Inflammatory macrophage (primary cell): ENCODE data around the gene SEMA6B.
"Not testable (repeated sequence)": the region's sequence is repeated elsewhere in the genome, so short reads cannot be mapped to it uniquely, and the experiment has no call there.

Experiments
- DNase-seq, 2 donors: peaks; one replicate each; pipeline ENCODE4 v3.0.0-alpha.2; 2020 to 2022
- total RNA-seq, 18 experiments: gene quantifications; one replicate each; lab custom pipeline; 2026; ENCODE audit warnings: mixed read lengths in 6 of 18, inconsistent platforms in 2 of 18; lab: John Stamatoyannopoulos, UW

The SEMA6B gene
- 0.93 to 162 (median 14.3) reads per million in 18 experiments for total RNA-seq

DNA sequence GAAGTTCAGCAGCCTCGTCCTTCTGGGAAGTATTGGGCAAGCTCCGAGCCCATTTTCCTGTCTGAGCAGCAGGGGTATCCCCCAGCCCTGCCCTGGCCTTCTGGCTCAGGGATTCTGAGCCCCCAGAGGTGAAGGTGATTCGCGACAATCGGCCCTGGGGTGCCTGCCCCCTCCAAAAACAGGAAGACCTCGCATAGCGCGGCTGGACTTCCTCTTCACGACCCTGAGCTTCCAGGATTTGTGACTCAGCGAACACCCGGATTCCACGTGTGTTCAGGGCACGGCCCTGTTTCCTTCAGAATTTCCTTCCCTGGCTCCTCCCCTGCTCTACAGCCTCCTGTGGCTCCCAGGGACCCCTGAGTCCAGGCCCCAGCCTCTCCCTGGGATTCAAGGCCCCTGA lies at the start of gene SEMA6B:
SEMA6B (minus strand) TSS at position 116 of the 400 bp plus-strand sequence. CDS start 1,227 bp downstream, outside the sequence.
- DNase-seq: peak; percentile 79 to 93

GRCh38 chr19:4606921-4607678 lies 47.6 kb upstream of the SEMA6B start:
- DNase-seq: no peak

- no peak for DNase-seq
These were observed 46.7 kb upstream of the SEMA6B start for GRCh38 chr19:4606181-4606580.

DNA sequence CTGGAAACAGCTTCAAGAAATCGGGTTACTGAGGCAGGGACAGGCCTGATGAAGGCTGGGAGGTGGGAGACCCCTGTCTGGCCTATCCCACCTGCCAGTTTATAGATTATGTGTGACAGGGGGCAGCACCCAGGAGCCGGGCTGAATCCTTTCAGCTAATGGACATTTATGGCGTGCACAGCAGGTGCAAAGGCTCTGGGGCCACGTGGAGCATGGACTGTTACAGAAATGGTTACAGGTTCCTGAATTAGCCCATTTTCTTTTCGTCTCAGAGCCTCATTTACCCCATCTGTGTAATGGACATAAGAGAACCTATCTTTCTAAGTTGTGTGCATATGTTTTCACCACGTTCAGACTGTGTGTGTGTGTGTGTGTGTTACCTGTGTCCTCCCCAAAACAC lies 45.4 kb upstream of the SEMA6B start:
- DNase-seq: no peak

- DNase-seq: no peak
These were observed 43.4 kb upstream of the SEMA6B start for GRCh38 chr19:4602915-4603314.

DNA sequence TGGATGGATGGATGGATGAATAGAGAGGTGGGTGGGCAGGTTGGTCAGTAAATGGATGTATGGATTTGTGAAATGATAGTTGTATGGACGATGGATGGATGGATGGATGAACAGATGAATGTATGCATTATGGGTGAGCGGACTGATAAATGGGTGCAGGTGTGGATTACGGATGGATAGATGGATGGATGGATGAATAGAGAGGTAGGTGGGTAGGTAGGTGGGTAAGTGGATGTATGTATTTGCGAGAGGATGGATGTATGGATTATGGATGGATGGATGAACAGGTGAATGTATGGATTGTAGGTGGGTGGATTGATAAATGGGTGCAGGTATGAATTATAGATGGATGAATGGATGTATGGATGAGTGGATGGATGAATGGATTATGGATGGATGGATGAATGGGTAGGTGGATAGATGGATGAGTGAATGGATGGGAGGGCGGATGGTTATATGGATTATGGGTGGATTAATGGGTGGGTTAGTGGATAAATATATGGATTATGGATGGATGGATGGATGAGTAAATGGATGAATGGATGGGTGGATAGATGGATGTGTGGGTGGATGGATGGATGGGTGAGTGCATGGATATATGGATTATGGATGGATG lies 42.8 kb upstream of the SEMA6B start:
- DNase-seq: no peak

GRCh38 chr19:4600893-4601292 lies 41.4 kb upstream of the SEMA6B start:
- no peak for DNase-seq

GRCh38 chr19:4600082-4600481 lies 40.6 kb upstream of the SEMA6B start:
- DNase-seq: no peak

- DNase-seq: no peak
These were observed 39.2 kb upstream of the SEMA6B start for GRCh38 chr19:4598712-4599111.

DNA sequence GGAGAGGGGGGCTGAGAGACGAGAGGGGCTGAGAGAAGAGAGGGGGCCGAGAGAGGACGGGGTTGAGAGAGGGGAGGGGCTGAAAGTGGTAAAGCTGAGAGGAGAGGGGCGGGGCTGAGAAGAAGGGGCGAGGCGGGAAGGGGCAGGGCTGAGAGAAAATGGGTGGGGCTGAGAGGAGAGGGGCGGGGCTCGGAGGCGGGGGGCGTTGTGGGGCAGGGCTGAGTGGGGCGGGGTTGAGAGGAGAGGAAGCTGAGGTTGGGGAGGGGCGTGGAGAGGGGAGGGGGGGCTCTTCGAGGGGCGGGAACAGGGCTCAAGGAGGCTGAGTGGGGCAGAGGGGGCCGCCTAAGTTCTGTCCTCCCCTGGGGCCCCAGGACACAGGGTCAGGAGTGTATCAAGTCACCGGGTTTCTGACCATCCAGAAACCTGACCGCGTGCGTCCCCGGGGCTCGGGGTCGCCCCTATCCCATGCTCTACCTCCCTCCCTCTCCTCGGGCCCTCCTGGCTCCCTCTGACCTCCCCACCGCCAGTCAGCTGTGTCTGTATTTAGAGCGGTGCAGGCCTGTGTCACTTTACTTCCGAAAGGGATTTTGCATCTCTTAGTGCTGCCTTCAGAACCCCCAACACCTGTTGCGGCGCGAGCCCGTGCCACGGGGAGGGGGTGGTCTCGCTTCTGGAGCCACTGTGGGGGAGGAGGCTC lies 38.6 kb upstream of the SEMA6B start:
- peak; percentile 15 to 25 for DNase-seq

- no peak for DNase-seq
These were observed 37.9 kb upstream of the SEMA6B start for GRCh38 chr19:4597278-4597974.

GRCh38 chr19:4596033-4596904 lies 36.8 kb upstream of the SEMA6B start:
- DNase-seq: no peak

GRCh38 chr19:4595158-4595557 lies 35.7 kb upstream of the SEMA6B start:
- not testable (repeated sequence) for DNase-seq

GRCh38 chr19:4594201-4594600 lies 34.7 kb upstream of the SEMA6B start:
- DNase-seq: peak; percentile 68 to 90

- DNase-seq: peak; percentile 79 to 92
These were observed 33.9 kb upstream of the SEMA6B start for GRCh38 chr19:4593409-4593851.

GRCh38 chr19:4592445-4592844 lies 33.0 kb upstream of the SEMA6B start:
- DNase-seq: no peak

DNA sequence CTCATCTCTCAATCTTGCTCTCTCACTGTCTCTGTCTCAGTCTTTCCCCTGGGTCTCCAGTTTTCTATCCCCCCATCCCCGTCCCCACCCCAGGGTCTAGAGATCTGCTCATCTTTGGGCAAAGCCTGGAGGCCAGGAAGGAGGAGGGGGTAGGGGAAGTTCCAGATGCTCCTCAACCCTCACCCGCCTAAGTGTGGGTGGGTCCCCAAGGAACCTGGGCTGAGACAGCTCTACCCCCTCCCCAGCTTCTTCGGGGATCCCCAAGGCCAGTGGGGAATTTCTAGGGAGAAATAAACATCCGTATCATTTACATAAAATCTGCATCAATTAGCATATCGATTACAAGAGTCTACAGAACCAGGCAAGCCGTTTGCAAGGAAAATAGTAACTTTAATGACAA lies 31.8 kb upstream of the SEMA6B start:
- DNase-seq: no peak

DNA sequence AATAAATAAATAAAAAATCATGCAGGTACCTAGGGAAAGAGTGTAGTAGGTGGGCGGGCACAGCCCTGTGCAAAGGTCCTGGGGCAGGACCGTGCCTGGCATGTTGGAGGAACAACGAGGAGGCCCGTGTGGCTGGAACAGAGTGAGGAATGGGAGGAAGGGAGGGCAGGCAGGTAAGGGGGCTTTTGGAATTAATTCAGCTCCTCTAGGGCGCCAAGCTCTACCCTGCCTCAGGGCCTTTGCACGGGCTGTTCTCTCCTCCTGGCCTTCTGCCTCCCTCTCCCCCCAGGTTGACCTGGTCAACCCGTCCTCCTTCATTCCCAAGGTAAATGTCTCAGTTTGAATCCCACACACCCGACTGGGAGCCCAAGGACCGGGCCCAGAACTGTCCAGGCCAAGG lies 31.1 kb upstream of the SEMA6B start:
- no peak for DNase-seq

DNA sequence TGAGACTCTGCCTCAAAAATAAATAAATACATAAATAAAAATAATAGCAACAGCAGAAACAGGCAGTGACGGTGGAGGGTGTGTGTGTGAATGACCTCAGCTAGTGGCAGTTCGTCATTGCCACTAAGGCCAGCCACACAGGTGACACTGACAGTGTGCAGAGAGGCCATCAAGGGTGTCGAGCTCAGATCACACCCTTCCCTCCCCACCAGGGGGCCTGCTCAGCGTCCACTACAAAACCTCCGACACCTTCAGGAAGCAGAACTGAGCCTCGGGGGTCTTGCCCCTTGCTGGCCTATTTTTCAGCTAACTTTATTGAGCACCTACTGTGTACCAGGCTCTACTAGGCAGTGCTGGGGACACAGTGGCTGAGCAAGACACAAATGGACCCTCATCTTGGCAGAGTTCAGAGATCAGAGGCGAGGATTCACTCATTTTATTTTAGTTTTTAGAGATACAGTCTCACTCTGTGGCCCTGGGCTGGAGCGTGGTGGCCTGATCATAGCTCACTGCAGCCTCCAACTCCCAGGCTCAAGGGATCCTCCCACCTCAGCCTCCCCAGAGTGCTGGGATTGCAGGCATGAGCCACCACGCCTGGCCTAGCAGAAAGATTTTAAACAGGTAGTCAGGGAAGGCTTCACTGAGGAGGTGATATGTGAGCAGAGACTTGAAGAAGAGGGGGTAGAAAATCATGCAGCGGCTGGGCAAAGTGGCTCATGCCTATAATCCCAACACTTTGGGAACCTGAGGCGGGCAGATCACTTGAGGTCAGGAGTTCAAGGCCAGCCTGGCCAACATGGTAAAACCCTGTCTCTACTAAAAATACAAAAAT lies 30.3 kb upstream of the SEMA6B start:
- DNase-seq: peak; percentile 22 to 54

- no peak for DNase-seq
These were observed 28.8 kb upstream of the SEMA6B start for GRCh38 chr19:4588291-4588761.

- no peak for DNase-seq
These were observed 28.0 kb upstream of the SEMA6B start for GRCh38 chr19:4587527-4587926.
